Stimulated activated CD4-positive, alpha-beta T cell treated with anti-CD3 and anti-CD28 coated beads, Interleukin-2, amount 100 ng/mL, for 48 hours (primary cell): Measurements from ENCODE around the gene PDZRN4.

Experiments used
- DNase-seq, 2 donors: peaks; one replicate each; pipeline ENCODE4 v3.0.0-alpha.2; 2020

Gene PDZRN4

GRCh38 chr12:41462312-41462711 lies 274.2 kb downstream of the PDZRN4 start:
- no peak for DNase-seq

- no peak for DNase-seq
Observed at GRCh38 chr12:41465526-41465925, 277.4 kb downstream of the PDZRN4 start.

GRCh38 chr12:41466300-41466699 lies 278.2 kb downstream of the PDZRN4 start:
- no peak for DNase-seq

GRCh38 chr12:41466802-41467201 lies 278.7 kb downstream of the PDZRN4 start:
- DNase-seq = no peak

- no peak for DNase-seq
Observed at GRCh38 chr12:41467591-41468325, 279.6 kb downstream of the PDZRN4 start.

GRCh38 chr12:41468341-41468740 lies 280.2 kb downstream of the PDZRN4 start:
- DNase-seq = no peak

GRCh38 chr12:41468756-41469155 lies 280.6 kb downstream of the PDZRN4 start:
- DNase-seq = no peak

GRCh38 chr12:41473441-41473840 lies 285.3 kb downstream of the PDZRN4 start:
- no peak for DNase-seq

- DNase-seq = no peak
Observed at GRCh38 chr12:41474001-41474400, 285.9 kb downstream of the PDZRN4 start.

GRCh38 chr12:41476499-41477439 lies 288.6 kb downstream of the PDZRN4 start:
- DNase-seq = no peak

GRCh38 chr12:41479426-41479825 lies 291.3 kb downstream of the PDZRN4 start:
- no peak for DNase-seq

- no peak for DNase-seq
Observed at GRCh38 chr12:41485203-41485602, 297.1 kb downstream of the PDZRN4 start.

- DNase-seq = no peak
Observed at GRCh38 chr12:41486718-41487117, 298.6 kb downstream of the PDZRN4 start.

- no peak for DNase-seq
Observed at GRCh38 chr12:41496009-41496408, 307.9 kb downstream of the PDZRN4 start.

GRCh38 chr12:41497409-41497808 lies 309.3 kb downstream of the PDZRN4 start:
- DNase-seq = no peak

- no peak for DNase-seq
Observed at GRCh38 chr12:41504976-41505375, 316.9 kb downstream of the PDZRN4 start.

- no peak for DNase-seq
Observed at GRCh38 chr12:41507286-41507685, 319.2 kb downstream of the PDZRN4 start.

GRCh38 chr12:41509271-41510055 lies 321.3 kb downstream of the PDZRN4 start:
- DNase-seq = no peak

GRCh38 chr12:41510470-41510869 lies 322.4 kb downstream of the PDZRN4 start:
- no peak for DNase-seq

GRCh38 chr12:41511247-41511646 lies 323.1 kb downstream of the PDZRN4 start:
- DNase-seq = no peak

- DNase-seq = no peak
Observed at GRCh38 chr12:41512497-41512896, 324.4 kb downstream of the PDZRN4 start.

- no peak for DNase-seq
Observed at GRCh38 chr12:41514021-41514777, 326.1 kb downstream of the PDZRN4 start.
